Body of pancreas (tissue), 4 donors: ENCODE results near the gene YKT6. TPM values are rescaled to one million over a fixed set of nuclear protein-coding genes. Genes with fewer than 3 reads are reported as not detected.

Source experiments
- ATAC-seq: fragments of 150-250 bp; one replicate; pipeline ENCODE4 v1.9.1; 2016
- DNase-seq, 4 donors: peaks; one replicate each; pipeline ENCODE4 v3.0.0-alpha.2; 2019
- H3K27ac ChIP-seq, 4 donors: fragments of 200-600 bp; sonication (generic); 1 replicate in 3 of 4; 2 replicates in 1 of 4; pipeline versions ENCODE4 v1.5.1 to v1.6.1; 2016 to 2019; ENCODE audit warnings: mild to moderate bottlenecking in 1 of 4, mixed read lengths in 1 of 4, moderate library complexity in 1 of 4
- H3K27me3 ChIP-seq, 2 donors: fragments of 200-600 bp; sonication (generic); one replicate each; pipeline ENCODE4 v1.6.0; 2016; ENCODE audit warnings: mild to moderate bottlenecking in 1 of 2
- H3K36me3 ChIP-seq, 2 donors: fragments of 200-600 bp; sonication (generic); replicated peaks in 1 of 2; 2 replicates each; pipeline ENCODE4 v1.5.1; 2016; ENCODE audit warnings: low read depth in 2 of 2; ENCODE audit not compliant: insufficient read depth in 1 of 2
- H3K4me1 ChIP-seq: fragments of 200-600 bp; sonication (generic); one replicate; pipeline ENCODE4 v1.6.0; 2016
- H3K4me3 ChIP-seq, 2 donors: fragments of 200-600 bp; sonication (generic); 1 replicate in 1 of 2; 2 replicates in 1 of 2; pipeline ENCODE4 v1.5.1; 2016 to 2019
- H3K9me3 ChIP-seq, 3 donors: fragments of 200-600 bp; sonication (generic); 1 replicate in 2 of 3; 2 replicates in 1 of 3; pipeline ENCODE4 v1.5.1; 2016
- POLR2A ChIP-seq, 3 donors: fragments of 450-650 bp; IDR thresholded peaks; one replicate each; pipeline ENCODE4 v1.6.1; 2016; ENCODE audit warnings: antibody characterized with exemption in 3 of 3, mild to moderate bottlenecking in 2 of 3
- WGBS, 2 donors: methylation state at CpG; one replicate each; pipeline ENCODE4 v1.1.5; 2017; 5-methylcytosine and 5-hydroxymethylcytosine counted together
- intact Hi-C: fragments of 100-400 bp; cut with DNase I; formaldehyde crosslinking; loops from one replicate; pipeline ENCODE4 v1.15.1; 2023
- total RNA-seq, 2 donors: library from RNA; depleted of rRNA; stranded (reverse); fragments of >200 nt; gene quantifications; one replicate each; pipeline ENCODE4 v1.1.0, GENCODE V29; 2016
- TF ChIP-seq, protein P1 (sequence below), 7 experiments: fragments of 450-650 bp in 4 of 7; fragments of 200-600 bp in 3 of 7; sonication (generic) in 3 of 7; IDR thresholded peaks; one replicate each; pipeline ENCODE4 v1.5.1; 2016 to 2019; ENCODE audit warnings: antibody characterized with exemption in 7 of 7

YKT6 gene
- total RNA-seq, 2 donors from 2014 or later, result 37.6 to 55.4 TPM

DNA sequence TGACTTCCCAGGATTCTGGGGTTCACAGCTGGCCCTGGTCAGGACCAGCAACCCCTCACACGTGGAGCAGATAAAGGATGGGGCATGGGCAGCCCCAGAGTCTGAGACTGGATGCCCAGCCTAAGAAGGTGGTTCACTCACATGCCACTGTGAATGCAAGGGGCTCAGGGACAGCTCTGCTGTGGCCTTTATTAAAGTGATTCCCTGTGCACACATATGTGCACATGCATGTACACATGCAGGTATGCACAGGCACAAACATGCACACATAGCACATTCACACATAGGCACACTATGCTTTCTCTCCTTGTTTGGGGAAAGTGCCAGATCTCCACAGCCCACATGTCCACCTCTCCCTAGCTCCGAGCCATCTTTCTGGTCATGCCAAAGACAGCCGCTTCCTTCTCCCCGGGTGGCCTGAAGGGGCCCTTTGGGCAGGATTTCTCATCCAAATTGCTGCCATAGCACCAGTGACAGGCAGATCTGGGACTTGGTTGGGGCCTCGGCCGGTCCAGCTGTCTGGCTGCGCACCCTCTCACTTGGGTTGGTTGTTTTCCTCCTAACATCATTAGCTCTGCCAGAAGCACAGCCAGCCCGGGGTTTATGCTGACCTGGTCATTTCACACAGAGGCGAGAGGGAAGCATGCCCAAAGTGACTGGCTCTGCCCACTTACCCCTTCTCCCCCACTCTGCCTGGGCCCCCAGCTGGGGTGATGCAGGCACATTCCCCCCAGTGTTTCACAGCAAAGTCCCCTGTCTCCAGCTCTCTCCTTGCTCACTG, 13.0 kb upstream of the YKT6 start:
- Histone ChIP-seq H3K4me3 (no peak overlapping the region), H3K36me3 (no peaks in the 10 kb centered on the region), H3K27ac (peak overlapping the region in 1 of 4 donors; percentile 14), H3K9me3 (no peaks in the 10 kb centered on the region), H3K27me3 (no peaks in the 10 kb centered on the region), H3K4me1 (no peaks in the 10 kb centered on the region)
- TF ChIP-seq, protein P1, sequence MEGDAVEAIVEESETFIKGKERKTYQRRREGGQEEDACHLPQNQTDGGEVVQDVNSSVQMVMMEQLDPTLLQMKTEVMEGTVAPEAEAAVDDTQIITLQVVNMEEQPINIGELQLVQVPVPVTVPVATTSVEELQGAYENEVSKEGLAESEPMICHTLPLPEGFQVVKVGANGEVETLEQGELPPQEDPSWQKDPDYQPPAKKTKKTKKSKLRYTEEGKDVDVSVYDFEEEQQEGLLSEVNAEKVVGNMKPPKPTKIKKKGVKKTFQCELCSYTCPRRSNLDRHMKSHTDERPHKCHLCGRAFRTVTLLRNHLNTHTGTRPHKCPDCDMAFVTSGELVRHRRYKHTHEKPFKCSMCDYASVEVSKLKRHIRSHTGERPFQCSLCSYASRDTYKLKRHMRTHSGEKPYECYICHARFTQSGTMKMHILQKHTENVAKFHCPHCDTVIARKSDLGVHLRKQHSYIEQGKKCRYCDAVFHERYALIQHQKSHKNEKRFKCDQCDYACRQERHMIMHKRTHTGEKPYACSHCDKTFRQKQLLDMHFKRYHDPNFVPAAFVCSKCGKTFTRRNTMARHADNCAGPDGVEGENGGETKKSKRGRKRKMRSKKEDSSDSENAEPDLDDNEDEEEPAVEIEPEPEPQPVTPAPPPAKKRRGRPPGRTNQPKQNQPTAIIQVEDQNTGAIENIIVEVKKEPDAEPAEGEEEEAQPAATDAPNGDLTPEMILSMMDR (IDR thresholded peaks at IDR 0.05), result no peak
- no peak for TF ChIP-seq POLR2A (IDR thresholded peaks at IDR 0.05)
- 50 to 55% methylated on average over 3 to 9 of the region's 9 CpGs for WGBS, 2 donors
- ATAC-seq (no peak), DNase-seq (peak in 1 of 4 donors; percentile 20)
- intact Hi-C loops, result no loop called here

DNA sequence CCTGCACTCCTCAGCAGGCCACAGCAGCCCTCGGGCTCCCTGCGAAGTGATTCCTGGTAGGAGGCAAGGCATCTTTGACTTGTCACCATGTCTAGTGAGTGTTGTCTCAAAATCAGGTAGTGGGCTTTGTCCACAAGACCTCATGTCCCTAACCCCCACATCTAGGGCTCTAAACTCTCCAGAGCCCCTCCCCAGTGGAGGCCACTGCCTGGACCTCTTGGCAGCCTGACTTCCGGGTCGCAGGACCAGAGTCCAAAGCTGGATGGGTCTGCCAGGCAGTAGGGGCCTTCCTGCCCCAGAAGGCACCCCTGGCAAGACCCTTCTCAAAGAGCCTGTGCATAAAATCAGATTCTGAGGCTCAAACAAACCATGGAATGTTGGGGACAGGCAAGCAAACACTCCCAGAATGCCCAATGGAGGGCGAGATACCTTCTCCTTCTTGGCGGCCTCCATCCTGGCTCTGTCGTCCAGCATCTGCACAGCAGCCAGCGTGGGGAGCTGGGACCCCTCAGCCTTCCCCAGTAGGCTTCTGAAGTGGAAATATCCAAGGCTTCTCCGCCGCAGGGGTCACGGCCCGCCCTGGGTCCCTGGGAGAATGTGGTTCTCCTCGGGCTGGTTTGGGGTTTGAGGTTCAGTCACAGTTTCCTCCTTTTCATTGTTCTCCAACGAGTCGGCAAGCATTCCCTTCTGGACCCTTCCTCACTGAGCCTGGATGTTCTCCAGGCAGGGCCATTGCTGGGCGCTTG, 12.1 kb upstream of the YKT6 start:
- Histone ChIP-seq H3K4me3 (no peak overlapping the region), H3K4me1 (no peaks in the 10 kb centered on the region), H3K9me3 (no peaks in the 10 kb centered on the region), H3K27ac (peak overlapping the region in 1 of 4 donors; percentile 14), H3K36me3 (no peaks in the 10 kb centered on the region), H3K27me3 (no peaks in the 10 kb centered on the region)
- DNase-seq, result no peak
- intact Hi-C loops, result no loop called here
- no peak for ATAC-seq
- TF ChIP-seq, protein P1 (IDR thresholded peaks at IDR 0.05), result no peak
- no peak for TF ChIP-seq POLR2A (IDR thresholded peaks at IDR 0.05)
- WGBS, 2 donors, result 66 to 72% methylated on average over 11 to 16 of the region's 16 CpGs

DNA sequence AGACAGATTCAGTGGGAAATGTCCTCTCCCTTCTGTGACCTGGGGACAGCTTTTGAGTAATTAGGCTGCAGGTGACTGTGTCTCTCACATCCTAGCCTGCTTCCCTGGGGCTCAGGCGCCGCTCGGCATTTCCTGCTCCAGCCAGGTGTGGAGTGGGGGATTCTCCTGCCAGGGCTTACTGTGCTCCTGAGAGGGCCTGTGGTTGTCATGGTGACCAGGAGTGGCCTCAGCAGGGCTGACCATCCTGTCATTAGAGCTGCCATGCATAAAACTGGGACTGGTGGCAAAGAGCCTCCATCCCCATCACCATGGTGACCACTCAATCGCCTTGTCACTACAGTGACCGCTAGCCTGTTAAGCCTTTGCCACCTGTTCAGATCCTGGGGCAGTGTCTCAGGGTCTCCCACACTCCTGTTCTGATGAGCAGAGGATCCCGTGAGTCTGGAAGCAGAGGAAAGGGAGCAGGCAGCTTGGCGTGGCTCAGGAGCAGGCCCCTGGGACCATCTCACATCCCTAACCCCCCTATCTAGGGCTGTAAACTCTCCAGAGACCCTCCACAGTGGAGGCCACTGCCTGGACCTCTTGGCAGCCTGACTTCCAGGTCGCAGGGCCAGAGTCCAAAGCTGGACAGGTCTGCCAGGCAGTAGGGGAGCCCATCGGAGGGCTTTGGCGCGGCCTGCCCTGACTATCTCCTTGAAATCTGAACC, 11.3 kb upstream of the YKT6 start, which contains the start of gene GCK:
GCK (minus strand) TSS at position 154 of the 707 bp plus-strand sequence. CDS start 486 bp downstream, outside the sequence.
- intact Hi-C loops, result no loop called here
- peak; percentile 45 for ATAC-seq
- Histone ChIP-seq H3K4me3 (no peak within 1 kb of the TSS), H3K27me3 (no peaks in the 10 kb centered on the region), H3K36me3 (no peaks in the 10 kb centered on the region), H3K4me1 (no peaks in the 10 kb centered on the region), H3K9me3 (no peaks in the 10 kb centered on the region), H3K27ac (peak within 1 kb of the TSS in 1 of 4 donors; percentile 14)
- whole genome bisulfite sequencing, 2 donors, result 66% methylated on average over 11 of the region's 11 CpGs; no CpG with 5 or more reads in 1 of the 2 donors
- peak in 1 of 3 donors; percentile 29 for TF ChIP-seq POLR2A (IDR thresholded peaks at IDR 0.05)
- TF ChIP-seq, protein P1 (IDR thresholded peaks at IDR 0.05), result no peak
- peak in 3 of 4 donors; percentile 54 to 74 (median 56) for DNase-seq

DNA sequence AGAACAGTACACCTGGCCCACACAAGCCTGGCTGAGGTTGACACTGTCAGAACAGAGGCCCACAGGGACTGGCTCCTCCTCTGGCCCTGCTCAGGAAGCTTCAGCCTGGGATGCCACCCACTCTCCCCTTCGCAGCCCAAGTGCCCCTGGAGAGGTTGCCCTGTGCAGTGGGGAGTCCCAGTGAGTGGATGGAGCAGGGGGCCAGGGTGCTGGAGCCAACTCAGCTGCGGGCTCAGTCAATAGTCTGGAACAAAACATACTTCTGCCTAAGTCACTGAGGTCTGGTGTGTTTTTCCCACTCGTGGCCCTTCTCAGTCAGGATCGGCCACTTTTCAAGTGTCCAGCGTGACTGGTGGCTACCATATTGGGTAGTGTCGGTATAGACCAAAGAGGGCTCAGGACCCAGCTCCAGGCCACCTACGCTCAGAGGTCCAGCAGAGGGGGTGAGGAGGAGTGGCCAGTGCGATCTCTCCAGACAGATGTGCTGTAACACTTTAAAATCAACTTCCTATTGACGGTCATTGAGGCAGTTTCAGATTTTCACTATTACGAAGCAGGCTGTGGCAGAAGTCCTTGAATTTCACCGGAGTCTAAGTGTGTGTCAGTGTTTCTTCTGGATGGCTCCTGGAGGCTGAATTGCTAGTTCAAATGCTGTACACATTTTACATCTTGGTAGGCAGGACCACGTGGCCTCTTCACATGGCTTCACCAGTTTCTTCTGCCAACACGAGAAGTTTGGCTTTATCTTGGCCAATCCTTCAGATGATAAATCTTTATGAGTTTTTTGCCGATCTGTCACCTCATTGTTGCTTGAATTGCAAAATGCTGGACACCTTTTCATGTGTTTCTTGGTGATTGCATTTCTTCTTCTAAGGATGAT, 10.5 kb upstream of the YKT6 start:
- H3K9me3 ChIP-seq, result no peaks in the 10 kb centered on the region
- intact Hi-C loops, result no loop called here
- DNase-seq (no peak), ATAC-seq (no peak)
- no peaks in the 10 kb centered on the region for H3K36me3 ChIP-seq
- no peak for TF ChIP-seq POLR2A (IDR thresholded peaks at IDR 0.05)
- TF ChIP-seq, protein P1 (IDR thresholded peaks at IDR 0.05), result no peak
- no peak overlapping the region for H3K4me3 ChIP-seq
- no peaks in the 10 kb centered on the region for H3K4me1 ChIP-seq
- no peaks in the 10 kb centered on the region for H3K27me3 ChIP-seq
- 71 to 80% methylated on average over 14 of the region's 14 CpGs for WGBS, 2 donors
- H3K27ac ChIP-seq, result no peak overlapping the region
